ENCODE data around the gene IFNL4. TPM values are rescaled to one million over a fixed set of nuclear protein-coding genes. Genes with fewer than 3 reads are reported as not detected.

The IFNL4 gene
- total RNA-seq (2022; extraction: Qiagen RNA extraction): not detected in 5 replicates

DNA sequence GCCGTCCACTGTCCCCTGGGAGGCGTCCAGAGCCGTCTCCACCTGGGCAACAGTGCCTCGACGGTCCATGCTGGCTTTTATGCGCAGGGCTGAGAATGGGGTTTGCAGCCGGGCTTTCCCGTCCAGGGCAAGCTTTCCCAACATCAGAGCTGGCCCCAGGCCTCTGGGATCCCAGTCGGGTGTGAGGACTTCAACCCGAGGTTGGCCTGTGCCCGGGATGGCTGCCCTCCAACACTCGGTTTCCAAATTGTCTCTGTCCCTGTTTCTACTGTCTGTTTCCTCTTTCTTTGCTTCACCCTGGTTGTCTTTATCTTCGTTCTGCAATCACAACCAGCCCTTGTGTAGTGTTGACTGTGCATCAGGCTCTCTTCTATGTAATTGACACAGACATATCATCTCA lies at the start of gene IFNL4:
TSS of gene IFNL4 (minus strand) at position 51 of the 400 bp plus-strand sequence.

GRCh38 chr19:39296055-39296645 lies 47.5 kb upstream of the IFNL4 start, which contains the start of gene IFNL1:
Gene IFNL1 (plus strand): TSS chr19:39296407. CDS start chr19:39296422, 15 bp downstream.

DNA sequence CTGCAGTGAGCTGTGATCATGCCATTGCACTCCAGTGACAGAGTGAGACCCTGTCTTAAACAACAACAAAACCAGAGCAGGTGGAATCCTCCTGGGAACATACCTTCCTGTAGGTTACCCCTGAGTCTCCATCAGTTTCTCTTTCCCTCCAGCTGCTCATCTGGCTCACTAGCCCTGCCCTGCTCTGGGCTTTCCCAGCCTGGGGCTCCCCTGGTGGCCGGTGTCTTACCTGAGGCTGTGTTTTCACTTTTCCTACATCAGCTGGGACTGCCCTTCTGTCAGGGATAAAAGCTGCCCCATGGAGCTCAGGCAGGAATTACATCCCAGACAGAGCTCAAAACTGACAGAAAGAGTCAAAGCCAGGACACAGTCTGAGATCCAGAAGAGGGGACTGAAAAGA lies 19.4 kb upstream of the IFNL4 start, which contains the start of gene IFNL2:
TSS of gene IFNL2 (plus strand) at position 312 of the 400 bp plus-strand sequence. CDS start 173 bp downstream, outside the sequence.

GRCh38 chr19:39244410-39245100 lies 4.1 kb downstream of the IFNL4 start, which contains the start of gene IFNL3:
Gene IFNL3 (minus strand): TSS chr19:39245006. CDS start chr19:39244967, 39 bp downstream.

GRCh38 chr19:39203372-39204341 lies 45.0 kb downstream of the IFNL4 start, which contains the start of gene SYCN:
Gene SYCN (minus strand): TSS chr19:39204263. CDS start chr19:39204254, 9 bp downstream.

GRCh38 chr19:39196860-39197562 lies 51.6 kb downstream of the IFNL4 start, which contains the start of gene NCCRP1:
Gene NCCRP1 (plus strand): TSS chr19:39196964. CDS start chr19:39196983, 19 bp downstream.

Other genes starting within 250 kb of the IFNL4 start
- 4.0 to 5.8 TPM (median 5.2 TPM) in 5 replicates for gene FBXO27, start 216.3 kb downstream of the IFNL4 start, total RNA-seq (2022; extraction: Qiagen RNA extraction)
- gene ACP7, start 164.5 kb downstream of the IFNL4 start, total RNA-seq (2022; extraction: Qiagen RNA extraction): 0.12 to 0.22 TPM (median 0.14 TPM) in 5 replicates
- gene PAK4, start 123.1 kb downstream of the IFNL4 start, total RNA-seq (2022; extraction: Qiagen RNA extraction): 93.1 to 128 TPM (median 124 TPM) in 5 replicates
- gene NCCRP1, start 51.9 kb downstream of the IFNL4 start, total RNA-seq (2022; extraction: Qiagen RNA extraction): 1.1 to 2.1 TPM (median 1.7 TPM) in 5 replicates
- gene SYCN, start 44.6 kb downstream of the IFNL4 start, total RNA-seq (2022; extraction: Qiagen RNA extraction): not detected in 5 replicates
- gene IFNL3, start 3.9 kb downstream of the IFNL4 start, total RNA-seq (2022; extraction: Qiagen RNA extraction): not detected in 5 replicates
- 0.12 TPM in 1 of 5 replicates, not detected in the others for gene IFNL2, start 19.5 kb upstream of the IFNL4 start, total RNA-seq (2022; extraction: Qiagen RNA extraction)
- 0.15 to 0.42 TPM (median 0.32 TPM) in 4 of 5 replicates, not detected in the other for gene IFNL1, start 47.6 kb upstream of the IFNL4 start, total RNA-seq (2022; extraction: Qiagen RNA extraction)
- gene LRFN1, start 72.0 kb upstream of the IFNL4 start, total RNA-seq (2022; extraction: Qiagen RNA extraction): 7.9 to 13.4 TPM (median 12.3 TPM) in 5 replicates
- 0.21 to 0.48 TPM (median 0.39 TPM) in 4 of 5 replicates, not detected in the other for gene GMFG, start 87.2 kb upstream of the IFNL4 start, total RNA-seq (2022; extraction: Qiagen RNA extraction)
- gene SAMD4B, start 93.6 kb upstream of the IFNL4 start, total RNA-seq (2022; extraction: Qiagen RNA extraction): 121 to 183 TPM (median 177 TPM) in 5 replicates
- 69.8 to 73.4 TPM (median 72.4 TPM) in 5 replicates for gene PAF1, start 142.2 kb upstream of the IFNL4 start, total RNA-seq (2022; extraction: Qiagen RNA extraction)
- gene MED29, start 142.5 kb upstream of the IFNL4 start, total RNA-seq (2022; extraction: Qiagen RNA extraction): 61.9 to 70.6 TPM (median 65.2 TPM) in 5 replicates
- gene ZFP36, start 158.0 kb upstream of the IFNL4 start, total RNA-seq (2022; extraction: Qiagen RNA extraction): 65.6 to 124 TPM (median 101 TPM) in 5 replicates
- 44.3 to 72.0 TPM (median 62.7 TPM) in 5 replicates for gene PLEKHG2, start 163.8 kb upstream of the IFNL4 start, total RNA-seq (2022; extraction: Qiagen RNA extraction)
- 6,027 to 7,937 TPM (median 7,455 TPM) in 5 replicates for gene RPS16, start 187.1 kb upstream of the IFNL4 start, total RNA-seq (2022; extraction: Qiagen RNA extraction)
- gene SUPT5H, start 196.7 kb upstream of the IFNL4 start, total RNA-seq (2022; extraction: Qiagen RNA extraction): 176 to 203 TPM (median 194 TPM) in 5 replicates
- gene TIMM50, start 232.0 kb upstream of the IFNL4 start, total RNA-seq (2022; extraction: Qiagen RNA extraction): 165 to 230 TPM (median 217 TPM) in 5 replicates